Measurements from ENCODE around the gene ERCC6L2. TPM values are rescaled to one million over a fixed set of nuclear protein-coding genes. Genes with fewer than 3 reads are reported as not detected.

The ERCC6L2 gene
- total RNA-seq, 1 donor from 2014 or later, result 80.9 TPM

DNA sequence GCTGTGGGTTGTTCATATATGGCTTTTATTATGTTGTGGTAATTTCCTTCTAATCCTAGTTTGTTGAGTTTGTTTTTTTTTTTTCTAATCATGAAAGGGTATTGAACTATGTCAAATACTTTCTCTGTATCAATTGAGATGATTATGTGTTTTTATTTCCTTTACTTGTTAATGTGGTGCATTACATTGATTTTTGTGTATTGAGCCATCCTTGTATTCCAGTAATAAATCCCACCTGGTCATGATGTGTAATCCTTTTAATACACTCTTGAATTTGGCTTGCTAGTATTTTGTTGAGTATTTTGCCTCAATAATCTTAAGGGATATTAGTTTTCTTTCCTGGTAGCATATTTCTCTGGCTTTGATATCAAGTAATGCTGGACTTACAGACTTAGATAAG lies 13.1 kb upstream of the ERCC6L2 start:
- no peak for DNase-seq (ENCODE audit: low spot score)

GRCh38 chr9:95864852-95865580 lies 10.5 kb upstream of the ERCC6L2 start:
- no peak for DNase-seq (ENCODE audit: low spot score)

DNA sequence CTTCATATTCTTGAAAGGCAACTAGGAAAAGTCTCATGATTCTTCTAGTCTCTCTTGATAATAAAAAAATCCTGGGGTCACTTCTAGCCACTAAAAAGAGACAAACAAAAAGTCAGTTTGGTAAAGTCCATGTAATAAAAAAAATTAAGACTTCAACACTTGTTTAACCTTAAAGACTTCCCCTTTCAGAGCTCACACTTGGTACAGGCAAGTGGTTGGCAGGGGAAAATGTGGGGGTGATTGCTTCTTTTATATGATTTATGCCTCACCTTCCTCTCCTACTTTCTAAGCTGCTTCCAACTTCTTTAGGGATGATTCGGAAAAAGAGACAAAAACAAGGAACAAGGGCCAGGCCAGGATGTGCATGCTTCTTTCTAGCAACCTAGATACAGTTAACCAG lies 5.1 kb upstream of the ERCC6L2 start:
- DNase-seq (ENCODE audit: low spot score), result no peak

DNA sequence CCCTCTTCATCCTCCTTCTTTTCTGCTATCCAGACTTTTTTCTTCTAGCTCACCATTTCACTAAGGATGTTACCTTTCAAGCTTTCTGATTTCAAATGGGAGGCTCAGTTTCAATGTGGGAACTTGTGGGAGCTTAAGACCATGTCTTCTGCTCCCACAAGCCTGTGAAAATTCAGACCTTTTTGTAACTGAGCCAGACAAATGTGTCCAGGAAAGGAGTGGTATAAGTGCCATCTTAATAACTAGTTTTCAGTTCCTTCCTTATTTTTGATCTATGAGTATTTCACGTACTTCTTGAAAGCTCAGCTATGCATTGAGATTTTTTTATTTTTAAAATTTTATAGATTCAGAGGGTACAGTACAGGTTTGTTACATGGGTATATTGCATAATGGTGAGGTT lies 4.6 kb upstream of the ERCC6L2 start:
- DNase-seq (ENCODE audit: low spot score), result no peak

GRCh38 chr9:95874303-95874988 lies 1.0 kb upstream of the ERCC6L2 start:
- no peak for DNase-seq (ENCODE audit: low spot score)

DNA sequence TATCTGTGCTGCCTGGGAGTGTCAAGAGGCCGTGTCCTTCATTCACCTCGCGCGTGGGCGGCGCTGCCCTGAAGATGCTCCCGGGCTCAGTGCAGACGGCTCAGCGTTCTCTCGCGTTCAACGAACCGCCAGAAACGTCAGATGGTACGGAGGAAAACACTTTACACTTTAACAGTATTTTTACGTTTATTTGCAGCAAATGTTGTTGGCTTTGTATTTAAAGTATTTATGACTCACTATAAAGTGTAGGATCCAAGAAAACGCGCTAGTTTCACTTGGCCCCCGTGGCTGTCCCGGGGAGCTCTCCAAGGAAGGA lies 544 bp upstream of the ERCC6L2 start:
- peak; percentile 77 for DNase-seq (ENCODE audit: low spot score)

DNA sequence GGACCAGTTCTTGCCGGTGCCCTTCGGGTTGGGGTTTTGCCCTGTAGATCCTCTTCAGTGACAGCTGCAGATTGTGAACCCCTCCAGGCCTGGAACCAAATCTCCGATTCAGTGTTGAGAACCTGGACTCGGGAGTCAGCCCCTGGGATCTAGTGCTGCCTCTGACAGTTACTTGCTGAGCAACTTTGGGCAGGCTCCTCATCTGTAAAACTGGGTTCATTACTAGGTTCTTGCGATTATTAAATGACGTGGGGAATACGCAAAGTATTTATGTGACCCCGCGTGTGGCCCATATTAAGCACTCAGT lies 600 bp downstream of the ERCC6L2 start:
- no peak for DNase-seq (ENCODE audit: low spot score)

DNA sequence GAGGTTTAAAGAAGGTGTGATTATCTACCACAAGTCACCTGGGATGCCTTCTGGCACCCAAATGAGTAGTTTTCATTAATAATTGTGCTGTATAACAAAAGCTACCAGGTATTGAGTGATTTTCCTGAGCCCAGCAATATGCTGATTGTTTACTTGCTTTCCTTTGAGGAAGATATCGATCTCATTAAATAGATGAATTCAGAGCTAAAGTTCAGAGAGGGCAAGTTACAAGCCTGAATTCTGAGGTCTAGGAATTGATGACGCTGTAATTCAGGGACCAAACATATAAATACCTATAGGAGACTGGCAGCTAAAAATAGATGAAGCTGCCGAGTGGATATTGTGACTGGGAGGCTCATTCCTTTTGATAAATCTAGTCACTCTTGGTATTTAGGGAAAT lies 1.1 kb downstream of the ERCC6L2 start:
- DNase-seq (ENCODE audit: low spot score), result no peak

GRCh38 chr9:95877984-95878383 lies 2.5 kb downstream of the ERCC6L2 start:
- DNase-seq (ENCODE audit: low spot score), result no peak

DNA sequence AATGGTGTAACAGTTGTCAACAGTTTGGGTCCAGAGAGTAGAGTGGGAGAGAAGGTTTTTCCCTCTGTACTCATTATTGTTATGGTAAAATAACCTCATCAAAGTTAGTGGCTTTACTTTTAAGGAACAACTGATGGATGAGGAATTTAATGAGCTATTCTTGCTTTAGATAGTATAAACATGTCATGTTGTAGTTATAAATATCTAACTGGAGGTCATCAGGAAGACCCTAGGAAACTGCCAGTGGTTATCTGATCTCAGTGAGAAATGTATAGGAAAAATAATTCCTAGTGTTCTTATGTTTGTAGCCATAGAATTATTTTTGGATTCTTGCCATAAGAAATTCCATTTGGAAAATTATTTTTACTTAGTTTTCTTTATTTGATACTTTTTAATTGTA lies 4.1 kb downstream of the ERCC6L2 start:
- DNase-seq (ENCODE audit: low spot score), result no peak

DNA sequence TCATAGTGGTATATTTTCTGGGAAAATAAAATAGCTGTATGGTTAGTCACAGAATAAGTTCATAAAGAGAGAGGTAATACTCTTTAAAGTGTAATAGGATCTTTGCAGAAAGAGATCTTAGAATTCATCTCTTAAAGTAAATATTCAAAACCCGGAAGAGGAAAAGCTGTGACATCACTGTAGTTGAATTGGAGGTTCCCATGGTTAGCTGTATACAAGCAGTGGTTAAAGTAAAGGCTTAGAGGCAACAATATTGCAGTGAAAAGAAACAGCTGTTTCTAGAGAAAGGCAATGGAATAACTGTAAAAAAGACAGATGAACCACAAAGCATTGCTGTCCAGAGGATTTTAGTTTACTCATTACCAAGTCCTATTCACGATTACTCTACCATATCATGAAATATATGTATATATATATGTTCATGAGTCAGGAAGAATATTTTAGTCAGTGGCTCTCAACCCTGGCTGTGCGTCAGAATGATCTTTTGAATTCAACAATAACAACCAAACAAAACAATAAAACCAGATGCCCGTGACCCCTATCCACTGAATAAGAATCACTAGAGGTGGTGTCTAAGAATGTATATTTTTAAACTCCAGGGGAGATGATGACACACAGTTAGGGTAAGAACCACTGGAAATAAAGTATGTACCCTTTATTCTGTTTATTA lies 4.7 kb downstream of the ERCC6L2 start:
- DNase-seq (ENCODE audit: low spot score), result peak; percentile 75

GRCh38 chr9:95887926-95888497 lies 12.5 kb downstream of the ERCC6L2 start:
- no peak for DNase-seq (ENCODE audit: low spot score)

DNA sequence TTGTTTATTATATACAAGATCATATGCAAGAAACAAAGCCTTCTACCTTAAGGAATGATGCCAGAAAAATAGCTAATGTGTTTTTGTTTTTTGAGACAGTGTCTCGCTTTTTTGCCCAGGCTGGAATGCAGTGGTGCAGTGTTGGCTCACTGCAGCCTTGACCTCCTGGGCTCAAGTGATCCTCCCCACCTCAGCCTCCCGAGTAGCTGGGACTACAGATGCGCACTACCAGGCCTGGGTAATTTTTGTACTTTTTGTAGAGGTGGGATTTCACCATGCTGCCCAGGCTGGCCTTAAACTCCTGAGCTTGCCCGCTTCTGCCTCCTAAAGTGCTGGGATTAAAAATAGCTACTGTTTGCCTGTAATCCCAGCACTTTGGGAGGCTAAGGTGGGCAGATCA lies 15.1 kb downstream of the ERCC6L2 start:
- DNase-seq (ENCODE audit: low spot score), result no peak

GRCh38 chr9:95891067-95891671 lies 15.7 kb downstream of the ERCC6L2 start:
- DNase-seq (ENCODE audit: low spot score), result no peak

GRCh38 chr9:95892690-95893089 lies 17.2 kb downstream of the ERCC6L2 start:
- no peak for DNase-seq (ENCODE audit: low spot score)

GRCh38 chr9:95896580-95896979 lies 21.1 kb downstream of the ERCC6L2 start:
- DNase-seq (ENCODE audit: low spot score), result no peak

DNA sequence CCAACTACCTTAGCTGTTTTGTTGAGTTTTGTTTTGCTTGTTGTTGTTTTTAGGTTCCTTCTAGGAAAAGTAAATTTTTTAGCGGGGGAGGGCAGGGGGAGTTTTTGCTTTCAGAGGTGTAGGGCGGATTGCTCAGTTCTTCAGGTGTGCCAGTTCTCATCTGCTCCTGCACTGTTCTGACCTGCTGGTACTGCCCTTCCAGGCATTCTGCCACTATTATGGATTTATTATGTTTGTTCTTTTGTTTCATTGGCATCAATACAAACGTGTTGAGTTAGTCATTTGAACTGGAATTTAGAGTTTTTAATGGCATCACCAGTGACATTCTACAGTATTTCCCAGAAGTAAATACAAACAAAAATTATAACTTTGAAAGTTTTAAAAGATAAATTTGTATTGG lies 26.0 kb downstream of the ERCC6L2 start:
- DNase-seq (ENCODE audit: low spot score), result no peak

DNA sequence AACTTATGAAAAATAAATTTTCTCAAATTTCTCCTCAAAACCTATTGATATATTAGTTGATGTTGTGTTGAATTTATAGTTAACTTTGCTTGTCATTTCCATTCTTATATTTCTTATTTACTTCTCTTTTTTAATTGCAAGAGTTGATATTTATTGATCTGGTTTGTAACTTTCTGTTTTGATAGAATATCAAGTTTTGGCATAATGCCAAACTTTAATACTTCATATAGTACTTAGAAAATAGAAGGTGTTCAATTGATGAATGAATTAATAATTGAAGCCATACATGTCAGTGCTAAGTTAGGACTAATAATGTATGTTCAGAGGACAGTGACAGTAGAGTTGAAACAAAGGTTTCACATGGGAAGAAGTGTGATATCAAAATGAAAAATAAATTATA lies 27.9 kb downstream of the ERCC6L2 start:
- no peak for DNase-seq (ENCODE audit: low spot score)

GRCh38 chr9:95907794-95908193 lies 32.3 kb downstream of the ERCC6L2 start:
- no peak for DNase-seq (ENCODE audit: low spot score)

DNA sequence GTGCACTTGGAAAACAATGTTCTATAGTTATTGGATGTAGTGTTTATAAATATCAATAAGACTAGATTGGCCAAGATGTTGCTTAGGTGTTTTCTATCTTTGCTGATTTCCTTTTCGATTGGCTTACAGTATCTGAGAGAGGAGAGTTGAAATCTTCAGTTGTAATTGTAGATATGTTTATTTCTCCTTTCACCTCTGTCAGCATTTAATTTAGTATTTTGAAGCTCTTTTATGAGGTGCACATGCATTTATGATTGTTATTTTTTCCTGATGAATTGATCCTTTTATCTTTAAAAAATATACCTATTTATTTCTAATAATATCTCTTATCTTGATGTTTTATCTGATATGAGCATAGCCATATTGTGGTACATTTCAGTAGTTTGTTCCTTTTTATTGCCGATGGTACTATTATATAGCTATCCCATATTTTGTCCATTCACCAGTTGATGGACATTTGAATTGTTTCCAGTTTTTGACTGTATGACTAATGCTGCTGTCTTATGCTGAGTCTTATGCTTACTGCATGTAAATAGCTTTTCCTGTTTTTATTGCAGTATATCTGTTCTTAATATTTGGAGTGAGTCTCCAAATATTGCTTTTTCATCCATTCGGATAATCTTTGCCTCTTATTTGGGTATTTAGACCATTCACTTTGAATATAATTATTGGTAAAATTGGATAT lies 34.7 kb downstream of the ERCC6L2 start:
- no peak for DNase-seq (ENCODE audit: low spot score)

DNA sequence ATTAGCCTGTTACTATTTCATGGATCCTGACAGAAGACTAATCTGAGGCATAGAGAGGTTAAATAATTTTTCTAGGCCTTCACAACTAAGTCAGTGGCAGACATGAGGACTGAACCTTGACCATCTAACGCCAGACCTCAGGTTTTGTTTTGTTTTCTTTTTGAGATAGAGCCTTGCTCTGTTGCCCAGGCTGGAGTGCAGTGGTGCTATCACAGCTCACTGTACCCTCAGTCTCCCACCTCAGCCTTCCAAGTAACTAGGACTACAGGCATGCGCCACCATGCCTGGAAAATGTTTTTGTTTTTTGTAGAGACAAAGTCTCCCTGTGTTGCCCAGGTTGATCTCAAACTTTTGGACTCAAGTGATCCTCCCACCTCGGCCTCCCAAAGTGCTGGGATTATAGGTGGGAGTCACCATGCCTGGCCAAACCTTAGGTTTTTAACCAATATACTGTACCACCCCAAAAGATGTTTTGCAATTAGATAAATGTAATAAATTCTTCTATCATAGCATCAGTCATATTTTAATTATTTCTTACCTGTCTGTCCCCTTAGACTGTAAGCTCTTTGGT lies 35.4 kb downstream of the ERCC6L2 start:
- no peak for DNase-seq (ENCODE audit: low spot score)

GRCh38 chr9:95912773-95913172 lies 37.3 kb downstream of the ERCC6L2 start:
- no peak for DNase-seq (ENCODE audit: low spot score)
